Measurements from ENCODE around the gene POP5. TPM values are rescaled to one million over a fixed set of nuclear protein-coding genes. Genes with fewer than 3 reads are reported as not detected.

The POP5 gene
- total and polyA plus RNA-seq, 10 donors, result 28.1 to 84.1 (median 45.8) TPM

DNA sequence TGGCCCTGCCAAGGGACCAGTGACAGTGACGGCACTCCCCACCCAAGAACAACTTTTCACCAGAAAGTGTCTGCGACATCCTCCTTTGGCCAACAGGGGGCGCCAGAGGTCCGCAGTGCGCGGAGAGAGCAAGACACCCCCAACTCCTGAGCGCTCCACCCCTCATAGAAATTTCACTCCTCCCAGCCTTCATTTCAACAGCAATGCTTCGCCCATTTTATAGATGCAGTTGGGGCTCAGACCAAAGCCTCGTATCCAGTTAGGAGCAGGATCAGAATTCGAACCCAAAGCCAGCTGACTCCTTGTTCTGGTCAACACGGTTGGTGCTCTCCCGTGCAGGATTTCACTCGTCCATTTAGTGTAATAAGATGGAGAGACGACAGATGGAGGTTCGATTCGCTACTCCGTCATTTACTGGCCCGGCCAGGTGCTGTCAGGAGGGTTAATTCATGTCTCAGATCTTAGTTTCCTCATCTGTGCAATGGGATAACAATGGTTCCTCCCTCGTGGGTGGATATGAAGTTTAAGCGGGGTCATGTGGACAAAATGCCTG lies 2.4 kb upstream of the POP5 start:
- 16 to 23% (median 19%) methylated on average over 20 of the region's 20 CpGs for WGBS, 5 donors
- TF ChIP-seq POLR2AphosphoS5 (IDR thresholded peaks at IDR 0.05) (peak in 1 of 3 donors; percentile 17), POLR2A (IDR thresholded peaks at IDR 0.05) (no peak)
- TF ChIP-seq, protein P1, sequence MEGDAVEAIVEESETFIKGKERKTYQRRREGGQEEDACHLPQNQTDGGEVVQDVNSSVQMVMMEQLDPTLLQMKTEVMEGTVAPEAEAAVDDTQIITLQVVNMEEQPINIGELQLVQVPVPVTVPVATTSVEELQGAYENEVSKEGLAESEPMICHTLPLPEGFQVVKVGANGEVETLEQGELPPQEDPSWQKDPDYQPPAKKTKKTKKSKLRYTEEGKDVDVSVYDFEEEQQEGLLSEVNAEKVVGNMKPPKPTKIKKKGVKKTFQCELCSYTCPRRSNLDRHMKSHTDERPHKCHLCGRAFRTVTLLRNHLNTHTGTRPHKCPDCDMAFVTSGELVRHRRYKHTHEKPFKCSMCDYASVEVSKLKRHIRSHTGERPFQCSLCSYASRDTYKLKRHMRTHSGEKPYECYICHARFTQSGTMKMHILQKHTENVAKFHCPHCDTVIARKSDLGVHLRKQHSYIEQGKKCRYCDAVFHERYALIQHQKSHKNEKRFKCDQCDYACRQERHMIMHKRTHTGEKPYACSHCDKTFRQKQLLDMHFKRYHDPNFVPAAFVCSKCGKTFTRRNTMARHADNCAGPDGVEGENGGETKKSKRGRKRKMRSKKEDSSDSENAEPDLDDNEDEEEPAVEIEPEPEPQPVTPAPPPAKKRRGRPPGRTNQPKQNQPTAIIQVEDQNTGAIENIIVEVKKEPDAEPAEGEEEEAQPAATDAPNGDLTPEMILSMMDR (IDR thresholded peaks at IDR 0.05 in 8 of 11, conservative IDR thresholded peaks at IDR 0.05 in 3 of 11), result peak; percentile 67 to 90 (median 85)
- peak overlapping the region in 2 of 8 donors; percentile 46 for H3K4me3 ChIP-seq

GRCh38 chr12:120581998-120582397 lies 796 bp upstream of the POP5 start:
- TF ChIP-seq POLR2AphosphoS5 (IDR thresholded peaks at IDR 0.05), result no peak
- TF ChIP-seq, protein P1 (IDR thresholded peaks at IDR 0.05 in 8 of 11, conservative IDR thresholded peaks at IDR 0.05 in 3 of 11), result no peak
- Histone ChIP-seq H3K4me3 (peak overlapping the region; percentile 69 to 98 (median 88)), H3K9me3 (no peaks in the 10 kb centered on the region), H3K27ac (peak overlapping the region in 6 of 8 donors; percentile 53 to 91 (median 84)), H3K4me1 (peaks cover 9 to 58% (median 42%) of the 10 kb centered on the region in 6 donors), H3K27me3 (replicated peaks in 1 of 7) (peaks cover 0 to 26% (median 0%) of the 10 kb centered on the region in 7 donors), H3K36me3 (peaks cover under 1 to 32% (median 29%) of the 10 kb centered on the region in 6 donors)
- intact Hi-C loops (cut with DNase I; ENCODE audit: low total_unique reads), result loop anchor here (5.0 to 10.0 kb wide), 2 partner anchors 130 to 533 kb away; partner anchors contain the start of gene UNC119B
- WGBS, 5 donors, result 23 to 45% (median 34%) methylated on average over 9 of the region's 9 CpGs
- DNase-seq, result no peak

More for the DNA sequence above, 2.4 kb upstream of the POP5 start:
- no peak overlapping the region for H3K27ac ChIP-seq
- H3K36me3 ChIP-seq, result peaks cover 0 to 17% (median 14%) of the 10 kb centered on the region in 6 donors
- peaks cover 9 to 58% (median 42%) of the 10 kb centered on the region in 6 donors for H3K4me1 ChIP-seq
- no peaks in the 10 kb centered on the region for H3K9me3 ChIP-seq
- peaks cover 0 to 26% (median 0%) of the 10 kb centered on the region in 7 donors for H3K27me3 ChIP-seq (replicated peaks in 1 of 7)
- DNase-seq, result peak; percentile 94
- intact Hi-C loops (cut with DNase I; ENCODE audit: low total_unique reads), result loop anchor here (5.0 to 10.0 kb wide), 2 partner anchors 129 to 531 kb away; partner anchors contain the start of gene UNC119B

DNA sequence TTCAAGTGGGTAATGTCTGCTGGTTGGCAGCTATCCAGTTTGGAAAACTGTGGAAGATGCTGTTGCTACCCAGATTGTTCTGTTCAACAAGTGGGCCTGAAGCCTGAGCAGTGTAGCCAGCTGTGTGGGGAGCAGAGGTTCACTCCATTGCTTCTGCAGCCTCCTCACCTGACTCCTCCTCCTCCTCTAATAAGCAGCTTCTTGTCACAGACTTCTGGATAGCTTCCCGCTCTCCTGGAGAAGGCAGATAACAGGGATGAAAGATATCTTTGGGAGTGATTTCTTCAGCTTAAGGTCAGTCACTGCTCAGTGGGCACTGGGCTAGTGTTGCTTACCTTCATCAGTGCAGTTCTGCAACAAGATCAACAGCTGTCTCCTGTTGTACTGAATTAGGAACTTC lies 2.0 kb downstream of the POP5 start:
- intact Hi-C loops (cut with DNase I; ENCODE audit: low total_unique reads), result no loop called here
- H3K9me3 ChIP-seq, result no peaks in the 10 kb centered on the region
- DNase-seq, result peak; percentile 6
- H3K4me3 ChIP-seq, result no peak overlapping the region
- peaks cover 0 to 13% (median 0%) of the 10 kb centered on the region in 7 donors for H3K27me3 ChIP-seq (replicated peaks in 1 of 7)
- H3K4me1 ChIP-seq, result peaks cover 9 to 58% (median 36%) of the 10 kb centered on the region in 6 donors
- WGBS, 5 donors, result 87 to 100% (median 95%) methylated on average over 1 of the region's 1 CpG
- TF ChIP-seq POLR2A (IDR thresholded peaks at IDR 0.05) (no peak), POLR2AphosphoS5 (IDR thresholded peaks at IDR 0.05) (no peak)
- TF ChIP-seq, protein P1 (IDR thresholded peaks at IDR 0.05 in 8 of 11, conservative IDR thresholded peaks at IDR 0.05 in 3 of 11), result no peak
- no peak overlapping the region for H3K27ac ChIP-seq
- peaks cover 2 to 61% (median 57%) of the 10 kb centered on the region in 6 donors for H3K36me3 ChIP-seq

- no peaks in the 10 kb centered on the region for H3K27me3 ChIP-seq (replicated peaks in 1 of 7)
- peak overlapping the region in 2 of 8 donors; percentile 24 to 51 for H3K27ac ChIP-seq
- TF ChIP-seq, protein P1 (IDR thresholded peaks at IDR 0.05 in 8 of 11, conservative IDR thresholded peaks at IDR 0.05 in 3 of 11), result no peak
- TF ChIP-seq POLR2A (IDR thresholded peaks at IDR 0.05) (no peak), POLR2AphosphoS5 (IDR thresholded peaks at IDR 0.05) (no peak)
- 76 to 87% (median 82%) methylated on average over 2 of the region's 2 CpGs for WGBS, 5 donors
- DNase-seq, result no peak
- H3K36me3 ChIP-seq, result peaks cover 2 to 100% (median 100%) of the 10 kb centered on the region in 6 donors
- H3K4me3 ChIP-seq, result no peak overlapping the region
- peaks cover 0 to 11% (median 3%) of the 10 kb centered on the region in 6 donors for H3K4me1 ChIP-seq
- no peaks in the 10 kb centered on the region for H3K9me3 ChIP-seq
- intact Hi-C loops (cut with DNase I; ENCODE audit: low total_unique reads), result no loop called here
Observed at GRCh38 chr12:120574106-120574505, 7.1 kb downstream of the POP5 start.
